Body of pancreas (tissue), 4 donors: ENCODE measurements around the gene DUSP6.

Experiments
- POLR2A ChIP-seq, 3 donors: fragments of 450-650 bp; IDR thresholded peaks; one replicate each; pipeline ENCODE4 v1.6.1; 2016; ENCODE audit warnings: antibody characterized with exemption in 3 of 3, mild to moderate bottlenecking in 2 of 3
- TF ChIP-seq, protein P1 (sequence below), 7 experiments: fragments of 450-650 bp in 4 of 7; fragments of 200-600 bp in 3 of 7; sonication (generic) in 3 of 7; IDR thresholded peaks; one replicate each; pipeline ENCODE4 v1.5.1; 2016 to 2019; ENCODE audit warnings: antibody characterized with exemption in 7 of 7

DNA sequence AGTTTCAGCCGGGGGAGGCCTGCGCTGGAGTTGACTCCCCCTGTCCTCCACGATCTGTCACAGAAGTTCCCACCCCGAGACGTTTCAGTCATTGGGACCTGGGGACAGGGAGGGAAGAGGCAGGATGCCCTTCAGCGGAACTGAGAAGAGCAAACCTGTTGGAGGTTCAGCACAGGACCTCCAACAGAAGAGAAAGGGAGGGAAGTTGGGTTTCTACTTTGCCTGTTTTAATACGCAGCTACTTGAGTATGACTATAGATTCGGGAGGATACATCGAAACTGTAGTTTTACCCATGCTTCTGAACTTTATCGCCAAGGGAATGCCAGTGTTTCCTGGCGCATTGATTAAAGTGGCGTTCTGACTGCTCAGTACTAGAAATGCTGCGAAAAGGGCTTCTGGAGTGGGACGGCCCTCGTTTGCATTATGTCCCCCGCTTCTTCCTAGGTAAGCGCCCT lies 2.3 kb upstream of the DUSP6 start:
- no peak for TF ChIP-seq POLR2A (IDR thresholded peaks at IDR 0.05)
- TF ChIP-seq, protein P1, sequence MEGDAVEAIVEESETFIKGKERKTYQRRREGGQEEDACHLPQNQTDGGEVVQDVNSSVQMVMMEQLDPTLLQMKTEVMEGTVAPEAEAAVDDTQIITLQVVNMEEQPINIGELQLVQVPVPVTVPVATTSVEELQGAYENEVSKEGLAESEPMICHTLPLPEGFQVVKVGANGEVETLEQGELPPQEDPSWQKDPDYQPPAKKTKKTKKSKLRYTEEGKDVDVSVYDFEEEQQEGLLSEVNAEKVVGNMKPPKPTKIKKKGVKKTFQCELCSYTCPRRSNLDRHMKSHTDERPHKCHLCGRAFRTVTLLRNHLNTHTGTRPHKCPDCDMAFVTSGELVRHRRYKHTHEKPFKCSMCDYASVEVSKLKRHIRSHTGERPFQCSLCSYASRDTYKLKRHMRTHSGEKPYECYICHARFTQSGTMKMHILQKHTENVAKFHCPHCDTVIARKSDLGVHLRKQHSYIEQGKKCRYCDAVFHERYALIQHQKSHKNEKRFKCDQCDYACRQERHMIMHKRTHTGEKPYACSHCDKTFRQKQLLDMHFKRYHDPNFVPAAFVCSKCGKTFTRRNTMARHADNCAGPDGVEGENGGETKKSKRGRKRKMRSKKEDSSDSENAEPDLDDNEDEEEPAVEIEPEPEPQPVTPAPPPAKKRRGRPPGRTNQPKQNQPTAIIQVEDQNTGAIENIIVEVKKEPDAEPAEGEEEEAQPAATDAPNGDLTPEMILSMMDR (IDR thresholded peaks at IDR 0.05): no peak
